B cell (primary cell): ENCODE data around the gene CFAP20DC. TPM values are rescaled to one million over a fixed set of nuclear protein-coding genes. Genes with fewer than 3 reads are reported as not detected.

Source experiments
- ATAC-seq: fragments of 200-7000 bp; cut with Tn5 transposase; one replicate; pipeline ENCODE4 v1.10.0; 2021; ENCODE audit warnings: low read depth, mild to moderate bottlenecking, moderate number of reproducible peaks, moderate library complexity
- CTCF ChIA-PET: fragments of 350-600 bp; sonication (Branson Sonifier 250); formaldehyde crosslinking; loops from one replicate; lab custom pipeline; 2021; ENCODE audit warnings: antibody characterized with exemption, inconsistent platforms; lab: Charles Lee
- POLR2A ChIA-PET: fragments of 350-600 bp; sonication (Branson Sonifier 250); formaldehyde crosslinking; loops from one replicate; lab custom pipeline; 2021; ENCODE audit warnings: antibody characterized with exemption; lab: Charles Lee
- DNase-seq: peaks from one replicate; pipeline ENCODE4 v3.0.0; 2013
- H2AFZ ChIP-seq: 2 replicates; pipeline ENCODE4 v1.6.1; 2012; ENCODE audit warnings: mild to moderate bottlenecking, low read depth, low read length; ENCODE audit not compliant: insufficient read depth, poor library complexity, severe bottlenecking
- H3K27ac ChIP-seq, 2 donors: 1 replicate in 1 of 2; 2 replicates in 1 of 2; pipeline ENCODE4 v1.5.1; 2012 to 2013; ENCODE audit warnings: low read length in 2 of 2, mild to moderate bottlenecking in 2 of 2, moderate library complexity in 1 of 2
- H3K27me3 ChIP-seq, 4 experiments: fragments of 200-600 bp in 1 of 4; sonication (generic) in 1 of 4; replicated peaks in 1 of 4; 1 replicate in 2 of 4; 2 replicates in 2 of 4; pipeline versions ENCODE4 v1.6.1 to v1.7.0; 2013 to 2016; ENCODE audit warnings: low read length in 3 of 4, mild to moderate bottlenecking in 2 of 4, mixed read lengths in 1 of 4, moderate library complexity in 1 of 4; ENCODE audit not compliant: insufficient read depth in 4 of 4, control insufficient read depth in 3 of 4; ENCODE audit errors: control extremely low read depth in 1 of 4
- H3K36me3 ChIP-seq, 2 experiments: replicated peaks in 1 of 2; 1 replicate in 1 of 2; 2 replicates in 1 of 2; pipeline versions ENCODE4 v1.6.1 to v1.7.1; 2013; ENCODE audit warnings: low read length in 1 of 2; ENCODE audit not compliant: insufficient read depth in 2 of 2, control insufficient read depth in 1 of 2; ENCODE audit errors: control extremely low read depth in 1 of 2, extremely low read depth in 1 of 2
- H3K4me1 ChIP-seq, 2 donors: fragments of 200-600 bp in 1 of 2; sonication (generic) in 1 of 2; 1 replicate in 1 of 2; 2 replicates in 1 of 2; pipeline versions ENCODE4 v1.5.1 to v1.6.1; 2013 to 2017; ENCODE audit warnings: low read length in 2 of 2; ENCODE audit not compliant: control insufficient read depth in 2 of 2, insufficient read depth in 2 of 2
- H3K4me2 ChIP-seq: replicated peaks from 2 replicates; pipeline ENCODE3; 2012; ENCODE audit warnings: mild to moderate bottlenecking, low read depth, low read length; ENCODE audit not compliant: poor library complexity, severe bottlenecking
- H3K4me3 ChIP-seq, 5 experiments: fragments of 200-600 bp in 1 of 5; sonication (generic) in 1 of 5; 1 replicate in 3 of 5; 2 replicates in 2 of 5; pipeline versions ENCODE4 v1.5.1 to v1.7.0; 2011 to 2016; ENCODE audit warnings: low read length in 4 of 5, mild to moderate bottlenecking in 4 of 5, low read depth in 2 of 5, control low read depth in 1 of 5, moderate library complexity in 1 of 5; ENCODE audit not compliant: insufficient read depth in 1 of 5; ENCODE audit errors: control extremely low read depth in 1 of 5, extremely low read depth in 1 of 5
- H3K79me2 ChIP-seq: fragments of 200-600 bp; sonication (generic); one replicate; pipeline ENCODE4 v1.6.0; 2016; ENCODE audit warnings: low read length; ENCODE audit not compliant: control insufficient read depth, insufficient read depth
- H3K9ac ChIP-seq: fragments of 200-600 bp; sonication (generic); 2 replicates; pipeline ENCODE4 v1.6.1; 2017; ENCODE audit warnings: mild to moderate bottlenecking, low read length, moderate library complexity
- H3K9me3 ChIP-seq, 3 donors: one replicate each; pipeline versions ENCODE4 v1.6.1 to v1.7.1; 2013; ENCODE audit warnings: low read length in 2 of 3; ENCODE audit not compliant: control insufficient read depth in 2 of 3, insufficient read depth in 1 of 3; ENCODE audit errors: control extremely low read depth in 1 of 3
- H4K20me1 ChIP-seq: 2 replicates; pipeline ENCODE4 v1.6.0; 2012; ENCODE audit warnings: mild to moderate bottlenecking, low read length; ENCODE audit not compliant: insufficient read depth, control insufficient read depth, poor library complexity, severe bottlenecking
- H3K27ac Mint-ChIP-seq: one replicate; pipeline ENCODE4 v1.8.0; 2021; ENCODE audit warnings: mixed read lengths
- H3K27me3 Mint-ChIP-seq: one replicate; pipeline ENCODE4 v1.8.0; 2021; ENCODE audit warnings: mixed read lengths
- H3K4me1 Mint-ChIP-seq: one replicate; pipeline ENCODE4 v1.8.0; 2021; ENCODE audit warnings: mixed read lengths
- H3K4me3 Mint-ChIP-seq: one replicate; pipeline ENCODE4 v1.8.0; 2021; ENCODE audit warnings: mixed read lengths
- H3K9me3 Mint-ChIP-seq: one replicate; pipeline ENCODE4 v1.8.0; 2022; ENCODE audit warnings: mixed read lengths; ENCODE audit not compliant: insufficient read depth
- EZH2 ChIP-seq: IDR thresholded peaks from 2 replicates; pipeline ENCODE4 v1.6.1; 2012; ENCODE audit warnings: borderline replicate concordance, low read depth, mild to moderate bottlenecking, moderate library complexity, low read length; ENCODE audit not compliant: insufficient read depth, poor library complexity, severe bottlenecking
- WGBS: methylation state at CpG from one replicate; pipeline ENCODE4 v1.1.5; 2013; ENCODE audit warnings: missing lambda C conversion rate; ENCODE audit not compliant: insufficient coverage; 5-methylcytosine and 5-hydroxymethylcytosine counted together
- intact Hi-C: fragments of 100-400 bp; cut with micrococcal nuclease; formaldehyde crosslinking; loops from one replicate; pipeline ENCODE4 v1.10.0; 2022
- polyA plus RNA-seq: library from polyadenylated mRNA; depleted of rRNA; stranded (reverse); fragments of >200 nt; gene quantifications from 2 replicates; pipeline ENCODE4 v1.2.3, GENCODE V29; 2012
- total RNA-seq, 2 donors: library from RNA; stranded (reverse); fragments of 120-200 nt in 1 of 2; gene quantifications; 1 replicate in 1 of 2; 2 replicates in 1 of 2; pipeline versions ENCODE4 v1.2.3 to v1.2.4, GENCODE V29; 2013 to 2022
- TF ChIP-seq, protein P1 (sequence below): fragments of 200-600 bp; IDR thresholded peaks from one replicate; pipeline ENCODE4 v1.8.0; 2022; ENCODE audit warnings: antibody characterized with exemption, mild to moderate bottlenecking

The CFAP20DC gene
- total and polyA plus RNA-seq, 2 donors (not counting 1 experiment from before 2014, with no cell fraction given): 0.27 to 1.2 TPM

DNA sequence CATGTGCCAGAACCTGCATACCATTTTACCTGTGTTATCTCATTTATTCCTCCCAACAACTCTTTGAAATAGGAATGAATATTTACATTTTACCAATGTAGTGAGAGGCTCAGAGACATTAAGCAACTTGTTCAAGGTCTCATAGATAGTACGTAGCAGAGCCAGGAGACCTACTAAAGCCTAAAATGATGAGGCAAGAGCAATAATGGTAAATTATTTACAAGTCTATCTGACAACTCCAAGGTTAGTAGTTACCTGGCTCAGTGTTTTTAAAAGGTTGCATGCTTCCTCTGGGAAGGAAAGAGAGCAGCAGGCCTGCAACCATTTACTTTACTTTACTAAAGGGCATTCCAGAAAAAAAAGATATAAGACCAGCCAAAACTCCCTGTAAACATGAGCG lies 103.0 kb downstream of the CFAP20DC start:
- H3K9ac ChIP-seq: no peak overlapping the region
- no peak overlapping the region for H3K27ac Mint-ChIP-seq
- peaks cover 9 to 20% of the 10 kb centered on the region in 2 donors for H3K4me1 ChIP-seq
- no peak for DNase-seq
- H2AFZ ChIP-seq: no peak overlapping the region
- no peaks in the 10 kb centered on the region for H4K20me1 ChIP-seq
- intact Hi-C loops: no loop called here
- H3K27ac ChIP-seq: no peak overlapping the region
- ChIA-PET POLR2A (no interaction called here), CTCF (no interaction called here)
- no peak overlapping the region for H3K4me2 ChIP-seq
- no peak for ATAC-seq
- no CpG with 5 or more reads among the region's 2 CpGs for WGBS
- H3K4me1 Mint-ChIP-seq: peaks cover 25% of the 10 kb centered on the region
- no peaks in the 10 kb centered on the region for H3K27me3 ChIP-seq
- no peaks in the 10 kb centered on the region for H3K79me2 ChIP-seq
- TF ChIP-seq EZH2: no peak
- TF ChIP-seq, protein P1, sequence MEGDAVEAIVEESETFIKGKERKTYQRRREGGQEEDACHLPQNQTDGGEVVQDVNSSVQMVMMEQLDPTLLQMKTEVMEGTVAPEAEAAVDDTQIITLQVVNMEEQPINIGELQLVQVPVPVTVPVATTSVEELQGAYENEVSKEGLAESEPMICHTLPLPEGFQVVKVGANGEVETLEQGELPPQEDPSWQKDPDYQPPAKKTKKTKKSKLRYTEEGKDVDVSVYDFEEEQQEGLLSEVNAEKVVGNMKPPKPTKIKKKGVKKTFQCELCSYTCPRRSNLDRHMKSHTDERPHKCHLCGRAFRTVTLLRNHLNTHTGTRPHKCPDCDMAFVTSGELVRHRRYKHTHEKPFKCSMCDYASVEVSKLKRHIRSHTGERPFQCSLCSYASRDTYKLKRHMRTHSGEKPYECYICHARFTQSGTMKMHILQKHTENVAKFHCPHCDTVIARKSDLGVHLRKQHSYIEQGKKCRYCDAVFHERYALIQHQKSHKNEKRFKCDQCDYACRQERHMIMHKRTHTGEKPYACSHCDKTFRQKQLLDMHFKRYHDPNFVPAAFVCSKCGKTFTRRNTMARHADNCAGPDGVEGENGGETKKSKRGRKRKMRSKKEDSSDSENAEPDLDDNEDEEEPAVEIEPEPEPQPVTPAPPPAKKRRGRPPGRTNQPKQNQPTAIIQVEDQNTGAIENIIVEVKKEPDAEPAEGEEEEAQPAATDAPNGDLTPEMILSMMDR: no peak
- no peak overlapping the region for H3K4me3 Mint-ChIP-seq
- no peak overlapping the region for H3K4me3 ChIP-seq
- peaks cover 0 to 11% (median 0%) of the 10 kb centered on the region in 3 donors for H3K9me3 ChIP-seq
- H3K36me3 ChIP-seq: no peaks in the 10 kb centered on the region
- H3K27me3 Mint-ChIP-seq: no peaks in the 10 kb centered on the region
- H3K9me3 Mint-ChIP-seq: no peaks in the 10 kb centered on the region

DNA sequence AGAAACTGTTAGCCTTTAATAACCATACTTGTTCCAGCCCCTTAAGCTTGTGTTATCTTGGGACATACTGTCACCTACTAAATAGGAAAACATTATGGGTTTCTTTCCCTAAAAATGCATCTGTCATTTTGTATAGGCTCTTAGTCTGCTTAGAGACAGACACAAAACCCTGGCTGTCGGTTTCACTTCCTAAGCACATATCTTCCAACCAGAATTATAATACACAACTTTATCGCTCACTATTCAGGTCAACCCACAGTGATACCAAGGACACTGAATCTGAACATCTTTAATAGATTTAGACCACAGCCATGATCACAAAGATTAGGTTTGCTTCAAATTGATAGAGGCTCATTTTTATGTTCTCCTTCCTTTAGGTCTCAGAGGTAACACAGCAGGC lies 111.8 kb downstream of the CFAP20DC start:
- CTCF ChIA-PET: no interaction called here
- Histone ChIP-seq H3K36me3 (no peaks in the 10 kb centered on the region), H3K79me2 (no peaks in the 10 kb centered on the region), H3K9ac (no peak overlapping the region), H4K20me1 (no peaks in the 10 kb centered on the region), H3K4me1 (no peaks in the 10 kb centered on the region), H3K9me3 (peaks cover 0 to 15% (median 0%) of the 10 kb centered on the region in 3 donors), H3K4me2 (no peak overlapping the region), H3K27ac (no peak overlapping the region), H3K4me3 (no peak overlapping the region), H2AFZ (no peak overlapping the region), H3K27me3 (no peaks in the 10 kb centered on the region)
- Mint-ChIP-seq H3K27me3 (no peaks in the 10 kb centered on the region), H3K9me3 (no peaks in the 10 kb centered on the region), H3K4me1 (peaks cover 7% of the 10 kb centered on the region), H3K27ac (no peak overlapping the region), H3K4me3 (no peak overlapping the region)
- TF ChIP-seq EZH2: no peak
- TF ChIP-seq, protein P1: no peak
- POLR2A ChIA-PET: no interaction called here
- intact Hi-C loops: no loop called here
- DNase-seq (no peak), ATAC-seq (no peak)
- WGBS: 45% methylated on average over 2 of the region's 2 CpGs
